ENCODE measurements around the gene AKTIP. TPM values are rescaled to one million over a fixed set of nuclear protein-coding genes. Genes with fewer than 3 reads are reported as not detected.

Gene AKTIP
- total RNA-seq, 1 experiment from 2014 or later, result 23.5 TPM

- Histone ChIP-seq H3K9me3 (ENCODE audit: control insufficient read depth in 1 of 2, insufficient read depth in 1 of 2, low read depth in 1 of 2, low read length in 2 of 2) (no peaks in the 10 kb centered on the region), H3K36me3 (ENCODE audit: control insufficient read depth in 1 of 2, insufficient read depth in 2 of 2, low read length in 2 of 2) (no peaks in the 10 kb centered on the region), H3K9ac (ENCODE audit: low read length) (no peak overlapping the region), H3K4me3 (replicated peaks in 1 of 2; ENCODE audit: low read depth in 1 of 2, low read length in 2 of 2) (no peak overlapping the region), H3K9me2 (ENCODE audit: insufficient read depth) (no peaks in the 10 kb centered on the region), H3K4me1 (ENCODE audit: control insufficient read depth in 1 of 2, insufficient read depth in 2 of 2, low read length in 2 of 2) (no peaks in the 10 kb centered on the region), H3K4me2 (ENCODE audit: low read length) (no peak overlapping the region), H3K27ac (ENCODE audit: low read depth, low read length) (no peak overlapping the region), H2AFZ (ENCODE audit: low read depth, low read length, poor library complexity, severe bottlenecking) (no peak overlapping the region), H3K79me2 (ENCODE audit: insufficient read depth, low read length) (no peaks in the 10 kb centered on the region), H4K20me1 (ENCODE audit: insufficient read depth) (no peaks in the 10 kb centered on the region), H3K27me3 (ENCODE audit: insufficient read depth, low read length) (no peaks in the 10 kb centered on the region)
- ChIA-PET RAD21 (ENCODE audit: low non-redundant PET in 1 of 2, low total read pairs in 2 of 2, uncharacterized antibody in 2 of 2, unreplicated experiment in 2 of 2) (no interaction called here), CTCF (interaction anchor here (1.2 kb wide), 1 partner anchor 16 kb away, joined by 4 read pairs; no protein-coding TSS in a partner anchor), POLR2A (no interaction called here)
- DNase-seq (ENCODE audit: low read depth, low spot score) (no peak), ATAC-seq (peak; percentile 34; the same call in 1 of the 2 replicates)
- BruUV-seq (replicated peaks), result no TSS peak
- intact Hi-C loops (cut with micrococcal nuclease), result no loop called here
- TF ChIP-seq REST (IDR thresholded peaks at IDR 0.05; ENCODE audit: low read depth) (no peak), CEBPB (IDR thresholded peaks at IDR 0.05; ENCODE audit: low read depth) (no peak), ZBTB33 (IDR thresholded peaks at IDR 0.05; ENCODE audit: extremely low read depth, insufficient replicate concordance, low read length) (no peak), ZFX (IDR thresholded peaks at IDR 0.05) (no peak), SIN3A (IDR thresholded peaks at IDR 0.05; ENCODE audit: low read depth) (no peak), SP1 (IDR thresholded peaks at IDR 0.05; ENCODE audit: low read depth) (no peak), POLR2A (IDR thresholded peaks at IDR 0.05; ENCODE audit: borderline replicate concordance, extremely low read depth, insufficient read depth, insufficient read length) (no peak), FOSL1 (IDR thresholded peaks at IDR 0.05; ENCODE audit: low read depth) (no peak)
Observed at GRCh38 chr16:53534206-53534605, 31.2 kb upstream of the AKTIP start.
